Right lung (tissue), 5 donors: ENCODE measurements around the gene PRORP. TPM values are rescaled to one million over a fixed set of nuclear protein-coding genes. Genes with fewer than 3 reads are reported as not detected.

Source experiments
- polyA plus RNA-seq, 5 donors: library from polyadenylated mRNA; unstranded; fragments of 120-200 nt; gene quantifications; one replicate each; pipeline versions ENCODE4 v1.2.1 to v1.2.3, GENCODE V29; 2013; ENCODE audit warnings: inconsistent platforms in 1 of 5, low replicate concordance in 1 of 5; ENCODE audit not compliant: insufficient read length in 5 of 5, insufficient read depth in 1 of 5

PRORP gene
- polyA plus RNA-seq, 5 donors: 26.8 to 32.0 (median 31.0) TPM

Other genes starting within 250 kb of the PRORP start
- 10 to 100 TPM; 28.0 to 40.6 (median 36.7) TPM for gene BAZ1A, start 247.2 kb upstream of the PRORP start, polyA plus RNA-seq
- 10 to 100 TPM; 58.4 to 79.8 (median 73.0) TPM for gene SRP54, start 139.6 kb upstream of the PRORP start, polyA plus RNA-seq
- gene FAM177A1, start 76.3 kb upstream of the PRORP start, polyA plus RNA-seq: 10 to 100 TPM; 44.0 to 53.3 (median 48.3) TPM
- gene PPP2R3C, start 562 bp upstream of the PRORP start, polyA plus RNA-seq: 10 to 100 TPM; 44.1 to 58.2 (median 47.6) TPM
- 100 to 1,000 TPM; 150 to 191 (median 176) TPM for gene PSMA6, start 169.8 kb downstream of the PRORP start, polyA plus RNA-seq